Keratinocyte (primary cell): ENCODE data around the gene MYO1C. TPM values are rescaled to one million over a fixed set of nuclear protein-coding genes. Genes with fewer than 3 reads are reported as not detected.

Experiments used
- DNase-seq: peaks from one replicate; pipeline ENCODE4 v3.0.0-alpha.2; 2011; ENCODE audit warnings: low read depth, missing footprints, low spot score
- FAIRE-seq: peaks from 2 replicates; lab custom pipeline; 2011; peaks lifted over from hg19 to GRCh38; lab: Jason Lieb, UNC
- H2AFZ ChIP-seq: 2 replicates; pipeline ENCODE4 v1.6.0; 2012; ENCODE audit warnings: low read length, control low read depth, inconsistent platforms; ENCODE audit not compliant: control insufficient read depth
- H3K27ac ChIP-seq: 2 replicates; pipeline ENCODE4 v1.5.1; 2011; ENCODE audit warnings: low read length; ENCODE audit not compliant: control insufficient read depth, insufficient read depth
- H3K27me3 ChIP-seq: 3 replicates; pipeline ENCODE4 v1.6.0; 2011; ENCODE audit warnings: low read length; ENCODE audit not compliant: control insufficient read depth, insufficient read depth; ENCODE audit errors: extremely low read depth
- H3K36me3 ChIP-seq, 2 experiments: 2 replicates in 1 of 2; 3 replicates in 1 of 2; pipeline ENCODE4 v1.5.1; 2011; ENCODE audit warnings: low read length in 2 of 2, mild to moderate bottlenecking in 1 of 2; ENCODE audit not compliant: control insufficient read depth in 2 of 2, insufficient read depth in 2 of 2; ENCODE audit errors: extremely low read depth in 1 of 2
- H3K4me1 ChIP-seq: 3 replicates; pipeline ENCODE4 v1.5.1; 2011; ENCODE audit warnings: low read length; ENCODE audit not compliant: control insufficient read depth, insufficient read depth; ENCODE audit errors: extremely low read depth
- H3K4me2 ChIP-seq: 3 replicates; pipeline ENCODE4 v1.6.0; 2011; ENCODE audit warnings: low read depth, low read length; ENCODE audit not compliant: control insufficient read depth, insufficient read depth; ENCODE audit errors: extremely low read depth
- H3K4me3 ChIP-seq, 3 experiments: fragments of 200-600 bp in 1 of 3; sonication (generic) in 1 of 3; 2 replicates in 2 of 3; 3 replicates in 1 of 3; pipeline ENCODE4 v1.5.1; 2011 to 2016; ENCODE audit warnings: low read length in 3 of 3, mild to moderate bottlenecking in 3 of 3, control low read depth in 2 of 3, inconsistent platforms in 1 of 3, low read depth in 1 of 3, mixed read lengths in 1 of 3, mixed run types in 1 of 3, moderate library complexity in 1 of 3; ENCODE audit not compliant: control insufficient read depth in 2 of 3, insufficient read depth in 2 of 3; ENCODE audit errors: extremely low read depth in 1 of 3
- H3K79me2 ChIP-seq: 2 replicates; pipeline ENCODE4 v1.6.0; 2012; ENCODE audit warnings: low read length; ENCODE audit not compliant: control insufficient read depth, insufficient read depth
- H3K9ac ChIP-seq: 3 replicates; pipeline ENCODE4 v1.6.0; 2011; ENCODE audit warnings: low read length; ENCODE audit not compliant: control insufficient read depth, insufficient read depth; ENCODE audit errors: extremely low read depth
- H3K9me1 ChIP-seq: 3 replicates; pipeline ENCODE4 v1.6.0; 2011; ENCODE audit warnings: low read length; ENCODE audit not compliant: control insufficient read depth, insufficient read depth; ENCODE audit errors: extremely low read depth
- H3K9me3 ChIP-seq: 2 replicates; pipeline ENCODE4 v1.5.1; 2012; ENCODE audit warnings: low read depth, low read length; ENCODE audit not compliant: control insufficient read depth
- H4K20me1 ChIP-seq: 3 replicates; pipeline ENCODE4 v1.6.0; 2011; ENCODE audit warnings: low read length; ENCODE audit not compliant: control insufficient read depth, insufficient read depth; ENCODE audit errors: extremely low read depth
- CTCF ChIP-seq, 3 experiments: IDR thresholded peaks in 1 of 3; conservative IDR thresholded peaks in 1 of 3; optimal IDR thresholded peaks in 1 of 3; 2 replicates in 2 of 3; 3 replicates in 1 of 3; pipeline versions ENCODE3 to v1.5.1; 2011; ENCODE audit warnings: low read length in 3 of 3, mild to moderate bottlenecking in 3 of 3, moderate library complexity in 2 of 3, control low read depth in 1 of 3, inconsistent platforms in 1 of 3; ENCODE audit not compliant: insufficient read depth in 2 of 3; ENCODE audit errors: extremely low read depth in 1 of 3
- EZH2 ChIP-seq: IDR thresholded peaks from one replicate; pipeline ENCODE4 v1.6.1; 2012; ENCODE audit warnings: inconsistent platforms, mild to moderate bottlenecking, low read length, moderate library complexity
- dilution Hi-C: fragments of 300-500 bp; cut with MboI; formaldehyde crosslinking; loops from one replicate; pipeline ENCODE4 v1.7.0; 2020; ENCODE audit warnings: low sequenced_read_pairs; ENCODE audit not compliant: extremely low pct_ligation_motif_present
- polyA plus RNA-seq, 5 experiments: library from polyadenylated mRNA; depleted of rRNA in 3 of 5; stranded (reverse) in 3 of 5; stranded (forward) in 1 of 5; unstranded in 1 of 5; fragments of >200 nt; gene quantifications; 1 replicate in 1 of 5; 2 replicates in 3 of 5; 3 replicates in 1 of 5; pipeline versions ENCODE4 v1.2.1 to v1.2.3, GENCODE V29; 2011 to 2012; ENCODE audit warnings: missing spikeins in 2 of 5, low read depth in 1 of 5, low replicate concordance in 1 of 5

The MYO1C gene
- polyA plus RNA-seq, 1 donor (not counting 4 experiments of a cell fraction or from before 2014, with no cell fraction given), result 101 TPM

DNA sequence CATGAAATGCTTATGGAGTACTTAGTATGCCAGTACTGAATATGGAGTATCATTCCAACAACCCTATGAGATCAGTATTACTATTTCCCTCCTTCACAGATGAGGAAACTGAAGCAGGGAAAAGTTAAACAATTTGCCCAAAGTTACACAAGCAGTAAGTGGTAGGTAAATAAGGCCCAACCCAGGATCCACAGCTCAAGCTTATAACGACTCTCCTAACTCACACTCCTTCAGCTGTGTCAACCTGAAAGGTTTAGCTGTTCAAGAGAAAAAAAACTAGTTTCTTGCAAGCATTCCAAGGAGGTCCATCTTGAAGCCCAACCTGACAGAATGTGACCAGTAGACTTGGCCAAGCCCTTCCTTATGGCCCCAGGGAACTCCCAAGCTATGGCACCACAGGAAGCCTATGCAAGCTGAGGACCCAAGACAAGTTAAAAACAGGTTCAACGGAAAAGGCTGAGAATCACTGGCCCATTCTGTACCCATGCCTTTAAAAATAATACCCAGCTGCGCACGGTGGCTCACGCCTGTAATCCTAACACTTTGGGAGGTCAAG lies 43.0 kb downstream of the MYO1C start:
- Histone ChIP-seq H3K9me1 (no peaks in the 10 kb centered on the region), H3K9ac (no peak overlapping the region), H3K9me3 (no peaks in the 10 kb centered on the region), H3K27me3 (no peaks in the 10 kb centered on the region), H3K4me3 (no peak overlapping the region), H3K4me2 (no peak overlapping the region), H2AFZ (no peak overlapping the region), H3K4me1 (peaks cover 5% of the 10 kb centered on the region), H3K36me3 (peaks cover 13 to 21% of the 10 kb centered on the region in 2 experiments), H3K27ac (no peak overlapping the region), H3K79me2 (peaks cover 99% of the 10 kb centered on the region), H4K20me1 (peaks cover 61% of the 10 kb centered on the region)
- dilution Hi-C loops, result no loop called here
- FAIRE-seq, result no peak
- DNase-seq, result no peak
- TF ChIP-seq EZH2, result no peak
- no peak for TF ChIP-seq CTCF (optimal IDR thresholded peaks at IDR 0.05 in 1 of 3, IDR thresholded peaks at IDR 0.05 in 1 of 3, conservative IDR thresholded peaks at IDR 0.05 in 1 of 3; ENCODE audit: extremely low read depth in 1 of 3, insufficient read depth in 2 of 3, low read length in 3 of 3)

GRCh38 chr17:1447052-1447451 lies 45.4 kb downstream of the MYO1C start:
- Histone ChIP-seq H4K20me1 (peaks cover 56% of the 10 kb centered on the region), H3K9me3 (no peaks in the 10 kb centered on the region), H3K4me1 (no peaks in the 10 kb centered on the region), H2AFZ (no peak overlapping the region), H3K4me2 (no peak overlapping the region), H3K79me2 (peaks cover 96% of the 10 kb centered on the region), H3K27ac (no peak overlapping the region), H3K27me3 (no peaks in the 10 kb centered on the region), H3K9ac (no peak overlapping the region), H3K4me3 (no peak overlapping the region), H3K9me1 (no peaks in the 10 kb centered on the region), H3K36me3 (peaks cover 15% of the 10 kb centered on the region in 2 experiments)
- TF ChIP-seq EZH2, result no peak
- no peak for TF ChIP-seq CTCF (optimal IDR thresholded peaks at IDR 0.05 in 1 of 3, IDR thresholded peaks at IDR 0.05 in 1 of 3, conservative IDR thresholded peaks at IDR 0.05 in 1 of 3; ENCODE audit: extremely low read depth in 1 of 3, insufficient read depth in 2 of 3, low read length in 3 of 3)
- dilution Hi-C loops, result no loop called here
- DNase-seq (no peak), FAIRE-seq (no peak)
